DOHH2 (cell line): Measurements from ENCODE around the gene GABRG3.

ENCODE experiments used
- H3F3A ChIP-seq: fragments of 200-600 bp; sonication (generic), shearing (Covaris generic); 2 replicates; pipeline ENCODE4 v1.6.0; 2016; ENCODE audit warnings: antibody characterized with exemption, mild to moderate bottlenecking; ENCODE audit not compliant: control insufficient read depth, insufficient read depth
- H3K27ac ChIP-seq: fragments of 200-600 bp; sonication (generic); 2 replicates; pipeline ENCODE4 v1.5.1; 2014; ENCODE audit warnings: low read depth, mild to moderate bottlenecking, low read length, moderate library complexity
- H3K27me3 ChIP-seq: fragments of 200-600 bp; sonication (generic); 2 replicates; pipeline ENCODE4 v1.6.1; 2014; ENCODE audit warnings: mild to moderate bottlenecking, low read length, mixed read lengths; ENCODE audit not compliant: control insufficient read depth
- H3K36me3 ChIP-seq: fragments of 200-600 bp; sonication (generic); 2 replicates; pipeline ENCODE4 v1.6.1; 2014; ENCODE audit warnings: mild to moderate bottlenecking, low read length, moderate library complexity, mixed read lengths; ENCODE audit not compliant: control insufficient read depth
- H3K4me1 ChIP-seq: fragments of 200-600 bp; sonication (generic); 2 replicates; pipeline ENCODE4 v1.6.1; 2014; ENCODE audit warnings: mild to moderate bottlenecking, low read length, mixed read lengths; ENCODE audit not compliant: control insufficient read depth
- H3K4me2 ChIP-seq: fragments of 200-600 bp; sonication (generic); 2 replicates; pipeline ENCODE4 v1.6.0; 2014; ENCODE audit warnings: mild to moderate bottlenecking, low read length, moderate library complexity
- H3K4me3 ChIP-seq: fragments of 200-600 bp; sonication (generic); 2 replicates; pipeline ENCODE4 v1.5.1; 2014; ENCODE audit warnings: mild to moderate bottlenecking, low read length, mixed read lengths
- H3K79me2 ChIP-seq: fragments of 200-600 bp; sonication (generic); 2 replicates; pipeline ENCODE4 v1.6.1; 2014; ENCODE audit warnings: mild to moderate bottlenecking, low read length, mixed read lengths; ENCODE audit not compliant: control insufficient read depth
- H3K9me2 ChIP-seq: fragments of 200-600 bp; sonication (generic); replicated peaks from 2 replicates; pipeline ENCODE4 v1.6.1; 2014; ENCODE audit warnings: mild to moderate bottlenecking, low read length, mixed read lengths; ENCODE audit not compliant: control insufficient read depth
- H3K9me3 ChIP-seq: fragments of 200-600 bp; sonication (generic); 2 replicates; pipeline ENCODE4 v1.6.1; 2014; ENCODE audit warnings: antibody characterized with exemption, low read length, mixed read lengths; ENCODE audit not compliant: control insufficient read depth, insufficient read depth
- H4K20me1 ChIP-seq: fragments of 200-600 bp; sonication (generic); 2 replicates; pipeline ENCODE4 v1.6.0; 2014; ENCODE audit warnings: low read depth, mild to moderate bottlenecking, antibody characterized with exemption, low read length, moderate library complexity; ENCODE audit not compliant: control insufficient read depth, insufficient read depth
- CTCF ChIP-seq: fragments of 200-600 bp; sonication (generic); IDR thresholded peaks from one replicate; pipeline ENCODE4 v1.5.1; 2014; ENCODE audit warnings: antibody characterized with exemption, mild to moderate bottlenecking, low read depth, low read length; ENCODE audit not compliant: poor library complexity, severe bottlenecking
- EZH2phosphoT487 ChIP-seq: fragments of 200-600 bp; sonication (generic); IDR thresholded peaks from 2 replicates; pipeline ENCODE4 v1.6.1; 2017; ENCODE audit warnings: borderline replicate concordance, mild to moderate bottlenecking, antibody characterized with exemption, low read length, moderate library complexity, mixed read lengths

GABRG3 gene

GRCh38 chr15:27509014-27509413 lies 538.0 kb downstream of the GABRG3 start:
- H3K27me3 ChIP-seq, result no peaks in the 10 kb centered on the region
- no peaks in the 10 kb centered on the region for H4K20me1 ChIP-seq
- no peak for TF ChIP-seq EZH2phosphoT487
- no peak for TF ChIP-seq CTCF
- H3K36me3 ChIP-seq, result no peaks in the 10 kb centered on the region
- H3F3A ChIP-seq, result no peaks in the 10 kb centered on the region
- H3K4me2 ChIP-seq, result no peak overlapping the region
- H3K27ac ChIP-seq, result no peak overlapping the region
- H3K4me1 ChIP-seq, result no peaks in the 10 kb centered on the region
- no peaks in the 10 kb centered on the region for H3K79me2 ChIP-seq
- no peaks in the 10 kb centered on the region for H3K9me2 ChIP-seq
- no peak overlapping the region for H3K4me3 ChIP-seq
- H3K9me3 ChIP-seq, result peaks cover 6% of the 10 kb centered on the region; the same call in 1 of the 2 replicates

- no peak for TF ChIP-seq EZH2phosphoT487
- no peak for TF ChIP-seq CTCF
- Histone ChIP-seq H3K27me3 (no peaks in the 10 kb centered on the region), H3F3A (no peaks in the 10 kb centered on the region), H3K4me2 (no peak overlapping the region), H3K9me2 (no peaks in the 10 kb centered on the region), H3K4me3 (no peak overlapping the region), H4K20me1 (no peaks in the 10 kb centered on the region), H3K9me3 (peaks cover 10% of the 10 kb centered on the region; the same call in 1 of the 2 replicates), H3K79me2 (no peaks in the 10 kb centered on the region), H3K36me3 (no peaks in the 10 kb centered on the region), H3K4me1 (no peaks in the 10 kb centered on the region), H3K27ac (no peak overlapping the region)
Observed at GRCh38 chr15:27512281-27513001, 541.5 kb downstream of the GABRG3 start.

- Histone ChIP-seq H3K4me2 (no peak overlapping the region), H3F3A (no peaks in the 10 kb centered on the region), H3K4me3 (no peak overlapping the region), H4K20me1 (no peaks in the 10 kb centered on the region), H3K27ac (no peak overlapping the region), H3K27me3 (no peaks in the 10 kb centered on the region), H3K9me2 (no peaks in the 10 kb centered on the region), H3K9me3 (peaks cover 10% of the 10 kb centered on the region; the same call in 1 of the 2 replicates), H3K79me2 (no peaks in the 10 kb centered on the region), H3K36me3 (no peaks in the 10 kb centered on the region), H3K4me1 (no peaks in the 10 kb centered on the region)
- no peak for TF ChIP-seq CTCF
- TF ChIP-seq EZH2phosphoT487, result no peak
Observed at GRCh38 chr15:27514526-27514925, 543.5 kb downstream of the GABRG3 start.
